Naive B cell (primary cell): Measurements from ENCODE around the gene ARIH2. TPM values are rescaled to one million over a fixed set of nuclear protein-coding genes. Genes with fewer than 3 reads are reported as not detected.

Experiments used
- polyA plus RNA-seq, 6 donors: library from polyadenylated mRNA; unstranded; fragments of 300-500 nt; fragmentation: Illumina TruSeq; gene quantifications; one replicate each; pipeline ENCODE4 v1.2.3, GENCODE V29; 2021; ENCODE audit warnings: low read depth in 6 of 6

ARIH2 gene
- polyA plus RNA-seq, 6 donors from 2014 or later, result 109 to 192 (median 122) TPM

Other genes starting within 250 kb of the ARIH2 start
- gene NCKIPSD, start 232.9 kb upstream of the ARIH2 start, polyA plus RNA-seq, result 10 to 100 TPM in 1 of 6 donors, 1 to 10 TPM in 5; 3.3 to 11.2 (median 4.9) TPM
- gene IP6K2, start 201.6 kb upstream of the ARIH2 start, polyA plus RNA-seq, result 10 to 100 TPM; 53.6 to 96.9 (median 68.7) TPM
- 10 to 100 TPM in 1 of 6 donors, 1 to 10 TPM in 5; 6.8 to 11.3 (median 9.2) TPM for gene PRKAR2A, start 71.0 kb upstream of the ARIH2 start, polyA plus RNA-seq
- gene SLC25A20, start 20.0 kb upstream of the ARIH2 start, polyA plus RNA-seq, result 10 to 100 TPM in 4 of 6 donors, 1 to 10 TPM in 2; 7.0 to 37.1 (median 11.6) TPM
- 10 to 100 TPM in 5 of 6 donors, 1 to 10 TPM in 1; 2.6 to 17.8 (median 15.1) TPM for gene P4HTM, start 71.4 kb downstream of the ARIH2 start, polyA plus RNA-seq
- gene WDR6, start 88.5 kb downstream of the ARIH2 start, polyA plus RNA-seq, result 100 to 1,000 TPM in 4 of 6 donors, 10 to 100 TPM in 2; 94.3 to 112 (median 106) TPM
- 10 to 100 TPM; 25.4 to 40.6 (median 27.5) TPM for gene DALRD3, start 99.7 kb downstream of the ARIH2 start, polyA plus RNA-seq
- 100 to 1,000 TPM; 124 to 177 (median 143) TPM for gene NDUFAF3, start 103.3 kb downstream of the ARIH2 start, polyA plus RNA-seq
- 100 to 1,000 TPM in 3 of 6 donors, 10 to 100 TPM in 3; 78.6 to 117 (median 97.6) TPM for gene IMPDH2, start 110.6 kb downstream of the ARIH2 start, polyA plus RNA-seq
- gene QRICH1, start 175.2 kb downstream of the ARIH2 start, polyA plus RNA-seq, result 10 to 100 TPM; 15.3 to 34.5 (median 26.1) TPM
- 100 to 1,000 TPM in 3 of 6 donors, 10 to 100 TPM in 3; 35.6 to 111 (median 98.3) TPM for gene QARS1, start 185.9 kb downstream of the ARIH2 start, polyA plus RNA-seq
- 10 to 100 TPM; 19.6 to 36.0 (median 23.6) TPM for gene USP19, start 202.0 kb downstream of the ARIH2 start, polyA plus RNA-seq
- gene LAMB2, start 214.2 kb downstream of the ARIH2 start, polyA plus RNA-seq, result not detected
- gene CCDC71, start 247.5 kb downstream of the ARIH2 start, polyA plus RNA-seq, result 1 to 10 TPM in 5 of 6 donors, under 1 TPM in 1; 0.14 to 1.8 (median 1.3) TPM